ENCODE data around the gene TMCO1. TPM values are rescaled to one million over a fixed set of nuclear protein-coding genes. Genes with fewer than 3 reads are reported as not detected.
A peak's percentile ranks its signal among the peaks of the same experiment; 100 is the strongest.

The TMCO1 gene
- total and polyA plus RNA-seq, 4 donors, result 47.6 to 84.5 (median 64.5) TPM

- H3K36me3 ChIP-seq (ENCODE audit: control insufficient read depth in 4 of 4, insufficient read depth in 4 of 4, low read length in 4 of 4), result peaks cover 0 to 2% (median 0%) of the 10 kb centered on the region in 4 donors
- H3K9ac ChIP-seq (ENCODE audit: insufficient read depth in 1 of 2, low read length in 2 of 2), result no peak overlapping the region
- TF ChIP-seq CTCF (IDR thresholded peaks at IDR 0.05; ENCODE audit: control extremely low read depth, extremely low read depth), result no peak
- H3K4me3 ChIP-seq, result no peak overlapping the region
- no peaks in the 10 kb centered on the region for H3K27me3 ChIP-seq (ENCODE audit: control insufficient read depth in 3 of 3, insufficient read depth in 3 of 3, low read length in 2 of 3)
- DNase-seq (no peak), ATAC-seq (ENCODE audit: insufficient read depth, low FRiP score) (no peak)
- whole genome bisulfite sequencing, 2 donors, result 90 to 94% methylated on average over 9 of the region's 9 CpGs
- H3K9me3 ChIP-seq (ENCODE audit: control insufficient read depth in 4 of 4, insufficient read depth in 3 of 4, low read length in 3 of 4), result no peaks in the 10 kb centered on the region
- peak overlapping the region in 1 of 2 donors; percentile 56 for H3K27ac ChIP-seq (ENCODE audit: low read depth in 1 of 2, low read length in 1 of 2)
- H3K4me1 ChIP-seq (ENCODE audit: control insufficient read depth in 5 of 5, insufficient read depth in 5 of 5, low read length in 5 of 5), result peaks cover 0 to 7% (median 3%) of the 10 kb centered on the region in 5 donors
Measured at GRCh38 chr1:165773324-165773965, 4.8 kb upstream of the TMCO1 start.

- Histone ChIP-seq H3K27me3 (ENCODE audit: control insufficient read depth in 3 of 3, insufficient read depth in 3 of 3, low read length in 2 of 3) (no peaks in the 10 kb centered on the region), H3K4me3 (no peak overlapping the region), H3K9ac (ENCODE audit: insufficient read depth in 1 of 2, low read length in 2 of 2) (no peak overlapping the region), H3K27ac (ENCODE audit: low read depth in 1 of 2, low read length in 1 of 2) (no peak overlapping the region), H3K36me3 (ENCODE audit: control insufficient read depth in 4 of 4, insufficient read depth in 4 of 4, low read length in 4 of 4) (peaks cover 0 to 4% (median 1%) of the 10 kb centered on the region in 4 donors), H3K4me1 (ENCODE audit: control insufficient read depth in 5 of 5, insufficient read depth in 5 of 5, low read length in 5 of 5) (peaks cover 0 to 14% (median 7%) of the 10 kb centered on the region in 5 donors), H3K9me3 (ENCODE audit: control insufficient read depth in 4 of 4, insufficient read depth in 3 of 4, low read length in 3 of 4) (no peaks in the 10 kb centered on the region)
- no peak for TF ChIP-seq CTCF (IDR thresholded peaks at IDR 0.05; ENCODE audit: control extremely low read depth, extremely low read depth)
- DNase-seq (no peak), ATAC-seq (ENCODE audit: insufficient read depth, low FRiP score) (no peak)
- WGBS, 2 donors, result 93 to 94% methylated on average over 3 of the region's 3 CpGs
Measured at GRCh38 chr1:165772739-165773138, 4.1 kb upstream of the TMCO1 start.

- H3K4me1 ChIP-seq (ENCODE audit: control insufficient read depth in 5 of 5, insufficient read depth in 5 of 5, low read length in 5 of 5), result peaks cover 0 to 10% (median 7%) of the 10 kb centered on the region in 5 donors
- no peak overlapping the region for H3K9ac ChIP-seq (ENCODE audit: insufficient read depth in 1 of 2, low read length in 2 of 2)
- WGBS, 2 donors, result 94 to 99% methylated on average over 1 of the region's 1 CpG
- H3K36me3 ChIP-seq (ENCODE audit: control insufficient read depth in 4 of 4, insufficient read depth in 4 of 4, low read length in 4 of 4), result peaks cover 4 to 21% (median 14%) of the 10 kb centered on the region in 4 donors
- no peak for TF ChIP-seq CTCF (IDR thresholded peaks at IDR 0.05; ENCODE audit: control extremely low read depth, extremely low read depth)
- no peaks in the 10 kb centered on the region for H3K27me3 ChIP-seq (ENCODE audit: control insufficient read depth in 3 of 3, insufficient read depth in 3 of 3, low read length in 2 of 3)
- H3K4me3 ChIP-seq, result no peak overlapping the region
- H3K9me3 ChIP-seq (ENCODE audit: control insufficient read depth in 4 of 4, insufficient read depth in 3 of 4, low read length in 3 of 4), result no peaks in the 10 kb centered on the region
- no peak overlapping the region for H3K27ac ChIP-seq (ENCODE audit: low read depth in 1 of 2, low read length in 1 of 2)
- DNase-seq, result no peak
- no peak for ATAC-seq (ENCODE audit: insufficient read depth, low FRiP score)
Measured at GRCh38 chr1:165764277-165764676, 4.4 kb downstream of the TMCO1 start.
